Fibroblast of the aortic adventitia (primary cell): Measurements from ENCODE around the gene ANKH. TPM values are rescaled to one million over a fixed set of nuclear protein-coding genes. Genes with fewer than 3 reads are reported as not detected.
A peak's percentile ranks its signal among the peaks of the same experiment; 100 is the strongest.

ENCODE experiments used
- DNase-seq: peaks from one replicate; pipeline ENCODE4 v3.0.0-alpha.2; 2010; ENCODE audit warnings: low read depth
- H3K4me3 ChIP-seq: 2 replicates; pipeline ENCODE4 v1.5.1; 2011; ENCODE audit warnings: low read depth, mild to moderate bottlenecking, control low read depth, low read length, moderate library complexity
- CTCF ChIP-seq: IDR thresholded peaks from 2 replicates; pipeline ENCODE4 v1.5.1; 2011; ENCODE audit warnings: mild to moderate bottlenecking, low read length, control low read depth, inconsistent platforms; ENCODE audit not compliant: insufficient read depth
- total RNA-seq: library from RNA; depleted of rRNA; stranded (reverse); fragments of >200 nt; gene quantifications from 2 replicates; pipeline ENCODE4 v1.2.3, GENCODE V29; 2012; ENCODE audit warnings: low replicate concordance

ANKH gene
- total RNA-seq, 1 donor = 82.2 TPM

- peak; percentile 58 for DNase-seq
- H3K4me3 ChIP-seq = no peak overlapping the region
- no peak for TF ChIP-seq CTCF
These were observed 200.2 kb downstream of the ANKH start for GRCh38 chr5:14671414-14671813.

- no peak for TF ChIP-seq CTCF
- H3K4me3 ChIP-seq = no peak overlapping the region
- DNase-seq = peak; percentile 45
These were observed 201.6 kb downstream of the ANKH start for GRCh38 chr5:14669975-14670374.

GRCh38 chr5:14669415-14669814, 202.2 kb downstream of the ANKH start:
- no peak for DNase-seq
- no peak for TF ChIP-seq CTCF
- no peak overlapping the region for H3K4me3 ChIP-seq

- no peak for DNase-seq
- no peak overlapping the region for H3K4me3 ChIP-seq
- TF ChIP-seq CTCF = no peak
These were observed 203.4 kb downstream of the ANKH start for GRCh38 chr5:14668181-14668591.

GRCh38 chr5:14667770-14668169, 203.8 kb downstream of the ANKH start:
- TF ChIP-seq CTCF = no peak
- H3K4me3 ChIP-seq = no peak overlapping the region
- DNase-seq = no peak

GRCh38 chr5:14667290-14667689, 204.3 kb downstream of the ANKH start:
- H3K4me3 ChIP-seq = no peak overlapping the region
- no peak for TF ChIP-seq CTCF
- no peak for DNase-seq

GRCh38 chr5:14666357-14666756, 205.2 kb downstream of the ANKH start:
- peak overlapping the region; percentile 85 for H3K4me3 ChIP-seq
- no peak for DNase-seq

More at GRCh38 chr5:14666357-14666756, 205.2 kb downstream of the ANKH start:
- TF ChIP-seq CTCF = no peak
